Renal pelvis (tissue), 4 donors: ENCODE results near the gene GPSM1. TPM values are rescaled to one million over a fixed set of nuclear protein-coding genes. Genes with fewer than 3 reads are reported as not detected.

ENCODE experiments used
- DNase-seq: peaks from one replicate; pipeline ENCODE4 v3.0.0-alpha.2; 2013
- polyA plus RNA-seq, 3 donors: library from polyadenylated mRNA; unstranded; fragments of 120-200 nt; gene quantifications; one replicate each; pipeline ENCODE4 v1.2.1, GENCODE V29; 2013; ENCODE audit not compliant: insufficient read length in 3 of 3

Gene GPSM1
- polyA plus RNA-seq, 3 donors = 41.2 to 59.6 (median 46.7) TPM

GRCh38 chr9:136331030-136331429, 3.7 kb downstream of the GPSM1 start:
- DNase-seq = no peak

DNA sequence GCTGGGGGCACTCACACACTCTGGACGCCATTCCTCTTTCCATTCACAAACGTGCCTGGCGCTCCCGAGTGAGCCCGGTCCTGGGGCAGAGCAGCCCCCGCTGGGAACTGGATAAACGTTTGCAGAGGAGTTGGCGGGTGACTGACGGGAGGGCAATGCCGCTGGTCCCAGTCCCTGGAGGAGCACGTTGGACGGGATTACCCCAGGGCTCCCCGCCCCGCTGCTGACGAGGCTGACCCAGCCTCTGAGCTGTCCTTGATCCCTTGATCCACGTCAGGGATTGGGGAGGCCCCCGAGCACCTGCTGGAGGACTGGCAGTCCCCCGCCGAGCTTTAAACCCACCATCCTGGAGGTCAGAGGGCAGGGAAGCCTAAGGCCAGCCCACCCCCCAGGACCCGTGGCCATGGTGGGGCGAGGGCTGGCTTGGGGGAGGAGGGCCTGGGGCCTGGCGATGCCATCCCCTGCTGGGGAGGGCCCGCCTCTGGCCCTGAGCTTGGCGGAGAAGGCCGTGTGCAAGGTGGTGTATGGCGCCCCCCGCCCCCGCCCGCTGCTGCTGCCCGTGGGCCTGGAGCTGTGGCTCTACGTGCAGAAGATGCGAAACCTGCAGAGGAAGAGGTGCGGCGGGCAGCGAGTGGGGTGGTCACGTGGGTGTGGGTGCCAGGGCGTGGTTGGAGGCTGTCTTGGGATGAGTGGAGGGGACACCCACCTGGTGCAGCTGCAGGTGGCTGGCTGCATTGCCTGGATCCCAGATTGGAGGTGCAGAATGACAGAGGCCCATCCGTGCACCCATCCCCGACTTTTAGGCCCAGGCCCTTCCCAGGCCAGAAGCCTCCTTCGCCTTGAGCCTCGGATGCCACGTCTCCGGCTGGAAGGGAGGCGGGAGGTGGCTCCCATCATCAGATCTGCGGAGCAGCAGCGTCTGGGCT, 4.5 kb downstream of the GPSM1 start:
- DNase-seq = no peak

- DNase-seq = no peak
Measured at GRCh38 chr9:136332482-136332983, 5.2 kb downstream of the GPSM1 start.

GRCh38 chr9:136333045-136333444, 5.7 kb downstream of the GPSM1 start:
- DNase-seq = no peak

DNA sequence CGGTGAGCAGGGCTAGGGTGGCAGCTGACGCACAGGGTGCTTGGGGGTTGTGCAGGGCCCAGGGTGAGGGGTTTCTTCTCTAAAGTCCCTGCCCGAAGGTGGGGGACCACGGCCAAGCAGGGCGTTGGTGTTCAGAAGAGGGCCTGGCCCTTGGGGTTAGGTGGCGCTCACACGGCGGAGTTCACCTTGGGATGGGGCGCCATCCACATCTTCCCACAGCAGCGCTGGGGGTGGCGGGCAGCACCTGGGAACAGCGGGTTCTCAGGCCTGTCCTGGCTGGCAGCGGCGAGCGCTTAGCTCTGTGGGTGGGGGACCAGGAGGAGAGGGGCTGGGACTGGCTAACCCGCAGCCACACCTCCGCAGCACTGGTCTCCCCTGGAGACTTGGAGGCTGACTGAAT, 6.1 kb downstream of the GPSM1 start:
- DNase-seq = no peak

- no peak for DNase-seq
Measured at GRCh38 chr9:136334541-136334940, 7.2 kb downstream of the GPSM1 start.

DNA sequence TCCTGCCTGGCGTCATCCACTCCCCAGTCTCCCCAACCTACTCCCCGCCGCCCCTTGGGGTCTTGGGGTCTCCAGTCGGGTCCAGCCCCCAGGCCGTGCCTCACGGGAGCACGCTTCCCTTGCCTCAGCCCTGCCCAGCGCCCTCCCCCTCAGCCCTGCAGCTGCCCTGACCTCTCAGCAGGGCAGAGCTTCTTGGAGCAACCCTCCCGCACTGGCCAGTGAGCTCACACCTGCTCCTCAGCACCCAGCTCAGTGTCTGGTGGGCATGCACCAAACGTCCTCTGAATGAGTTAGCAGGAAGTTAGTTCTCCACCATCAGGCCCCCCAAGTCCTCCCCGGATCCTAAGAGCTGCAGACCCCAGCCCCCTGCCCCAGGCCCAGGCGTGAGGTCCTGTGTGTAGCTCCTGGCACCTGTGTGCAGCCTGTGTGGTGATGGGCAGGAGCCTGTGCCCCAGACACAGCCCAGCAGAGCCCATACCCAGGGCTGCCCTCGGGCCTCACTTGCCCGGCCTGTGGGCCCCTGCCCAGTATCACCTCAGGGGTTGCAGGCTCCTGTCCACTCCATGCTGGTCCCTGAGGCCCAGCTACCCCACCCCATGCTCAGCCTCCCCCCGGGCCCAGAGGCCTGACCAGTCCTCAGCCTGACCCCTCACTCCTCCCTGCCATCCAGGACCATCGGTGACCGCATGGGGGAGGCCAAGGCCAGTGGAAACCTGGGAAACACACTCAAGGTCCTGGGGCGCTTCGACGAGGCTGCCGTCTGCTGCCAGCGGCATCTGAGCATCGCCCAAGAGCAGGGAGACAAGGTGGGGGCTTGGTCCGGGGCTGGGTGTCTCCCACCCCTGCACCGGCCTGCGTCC, 8.2 kb downstream of the GPSM1 start:
- no peak for DNase-seq

- no peak for DNase-seq
Measured at GRCh38 chr9:136336156-136336870, 9.0 kb downstream of the GPSM1 start.

- no peak for DNase-seq
Measured at GRCh38 chr9:136336881-136337280, 9.5 kb downstream of the GPSM1 start.

DNA sequence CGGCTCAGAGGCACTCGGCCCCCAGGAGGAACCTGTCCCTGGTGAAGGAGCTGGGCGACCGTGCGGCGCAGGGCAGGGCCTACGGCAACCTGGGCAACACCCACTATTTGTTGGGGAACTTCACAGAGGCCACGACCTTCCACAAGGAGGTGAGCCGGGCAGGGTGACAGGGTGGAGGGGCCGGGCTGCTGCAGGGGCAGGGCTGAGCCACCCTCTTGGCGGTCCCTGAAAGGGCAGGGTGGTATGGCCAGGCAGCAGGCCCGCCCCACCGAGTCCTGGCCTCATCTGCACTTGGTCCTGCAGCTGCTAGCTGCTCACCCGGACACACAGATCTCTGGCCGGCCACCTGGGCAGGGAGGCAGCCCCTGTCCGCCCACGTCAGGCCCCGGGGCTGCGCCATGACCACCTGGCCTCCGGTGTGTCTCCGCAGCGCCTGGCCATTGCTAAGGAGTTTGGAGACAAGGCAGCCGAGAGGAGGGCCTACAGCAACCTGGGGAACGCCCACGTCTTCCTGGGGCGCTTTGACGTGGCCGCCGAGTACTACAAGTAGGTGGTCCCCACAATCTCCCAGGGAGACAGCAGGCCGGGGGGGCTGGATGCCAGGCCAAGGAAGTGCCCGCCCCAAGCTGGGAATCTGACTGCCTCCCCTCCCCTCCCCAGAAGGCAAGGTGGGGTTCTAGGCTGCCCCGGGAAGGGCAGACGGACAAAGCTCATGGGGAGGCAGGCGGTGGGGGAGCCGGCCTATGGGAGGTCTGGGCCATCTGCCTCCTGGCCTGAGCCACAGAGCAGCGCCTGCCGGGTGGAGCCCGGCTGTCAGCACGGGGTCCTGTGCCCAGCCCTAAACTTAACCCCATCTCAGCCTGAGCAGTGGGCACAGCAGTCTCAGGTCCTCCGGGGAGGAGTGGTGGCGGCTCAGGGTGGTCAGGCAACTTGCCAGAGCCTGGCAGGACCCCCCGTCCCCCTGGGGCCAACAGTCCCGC, 10.4 kb downstream of the GPSM1 start:
- no peak for DNase-seq

GRCh38 chr9:136338511-136338910, 11.2 kb downstream of the GPSM1 start:
- no peak for DNase-seq

- DNase-seq = no peak
Measured at GRCh38 chr9:136339173-136339957, 12.0 kb downstream of the GPSM1 start.

GRCh38 chr9:136339958-136340310, 12.6 kb downstream of the GPSM1 start:
- DNase-seq = no peak

DNA sequence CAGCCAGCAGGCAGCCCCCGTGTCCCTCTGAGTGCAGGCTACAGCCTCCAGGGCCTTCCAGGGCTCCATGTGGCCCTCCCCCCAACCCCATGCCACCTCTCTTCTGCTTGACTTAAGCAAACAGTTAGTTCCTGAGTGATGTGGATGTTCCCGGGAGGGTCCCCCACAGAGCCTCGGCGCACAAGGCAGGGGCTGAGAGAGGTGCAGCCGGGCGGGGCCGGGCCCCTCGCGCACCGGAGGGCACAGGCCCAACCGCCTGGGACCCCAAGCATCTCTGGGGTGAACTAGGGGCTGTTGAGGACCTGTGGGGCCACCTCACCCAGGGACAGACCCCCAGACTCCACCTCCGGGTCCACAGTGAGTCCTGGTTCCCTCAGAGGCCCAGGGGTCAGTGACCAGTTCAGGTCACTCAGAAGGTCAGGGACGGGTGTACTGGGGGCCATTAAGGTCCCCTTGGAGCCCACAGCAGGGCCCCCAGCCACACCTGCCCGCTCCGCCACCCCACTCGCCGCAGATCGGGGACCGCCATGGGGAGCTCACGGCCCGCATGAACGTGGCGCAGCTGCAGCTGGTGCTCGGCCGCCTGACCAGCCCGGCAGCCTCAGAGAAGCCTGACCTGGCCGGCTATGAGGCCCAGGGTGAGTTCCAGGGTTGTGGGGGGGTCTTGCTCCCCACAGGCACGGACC, 13.2 kb downstream of the GPSM1 start:
- DNase-seq = no peak

- no peak for DNase-seq
Measured at GRCh38 chr9:136341042-136341655, 13.8 kb downstream of the GPSM1 start.

- no peak for DNase-seq
Measured at GRCh38 chr9:136341769-136342168, 14.4 kb downstream of the GPSM1 start.

- peak; percentile 74 for DNase-seq
Measured at GRCh38 chr9:136342181-136343120, 15.1 kb downstream of the GPSM1 start.
